B cell (primary cell): ENCODE measurements around the gene FCHO2. TPM values are rescaled to one million over a fixed set of nuclear protein-coding genes. Genes with fewer than 3 reads are reported as not detected.

ENCODE experiments used
- ATAC-seq: fragments of 200-7000 bp; cut with Tn5 transposase; one replicate; pipeline ENCODE4 v1.10.0; 2021; ENCODE audit warnings: low read depth, mild to moderate bottlenecking, moderate number of reproducible peaks, moderate library complexity
- CTCF ChIA-PET: fragments of 350-600 bp; sonication (Branson Sonifier 250); formaldehyde crosslinking; loops from one replicate; lab custom pipeline; 2021; ENCODE audit warnings: antibody characterized with exemption, inconsistent platforms; lab: Charles Lee
- POLR2A ChIA-PET: fragments of 350-600 bp; sonication (Branson Sonifier 250); formaldehyde crosslinking; loops from one replicate; lab custom pipeline; 2021; ENCODE audit warnings: antibody characterized with exemption; lab: Charles Lee
- DNase-seq: peaks from one replicate; pipeline ENCODE4 v3.0.0; 2013
- H2AFZ ChIP-seq: 2 replicates; pipeline ENCODE4 v1.6.1; 2012; ENCODE audit warnings: mild to moderate bottlenecking, low read depth, low read length; ENCODE audit not compliant: insufficient read depth, poor library complexity, severe bottlenecking
- H3K27ac ChIP-seq, 2 donors: 1 replicate in 1 of 2; 2 replicates in 1 of 2; pipeline ENCODE4 v1.5.1; 2012 to 2013; ENCODE audit warnings: low read length in 2 of 2, mild to moderate bottlenecking in 2 of 2, moderate library complexity in 1 of 2
- H3K27me3 ChIP-seq, 4 experiments: fragments of 200-600 bp in 1 of 4; sonication (generic) in 1 of 4; replicated peaks in 1 of 4; 1 replicate in 2 of 4; 2 replicates in 2 of 4; pipeline versions ENCODE4 v1.6.1 to v1.7.0; 2013 to 2016; ENCODE audit warnings: low read length in 3 of 4, mild to moderate bottlenecking in 2 of 4, mixed read lengths in 1 of 4, moderate library complexity in 1 of 4; ENCODE audit not compliant: insufficient read depth in 4 of 4, control insufficient read depth in 3 of 4; ENCODE audit errors: control extremely low read depth in 1 of 4
- H3K36me3 ChIP-seq, 2 experiments: replicated peaks in 1 of 2; 1 replicate in 1 of 2; 2 replicates in 1 of 2; pipeline versions ENCODE4 v1.6.1 to v1.7.1; 2013; ENCODE audit warnings: low read length in 1 of 2; ENCODE audit not compliant: insufficient read depth in 2 of 2, control insufficient read depth in 1 of 2; ENCODE audit errors: control extremely low read depth in 1 of 2, extremely low read depth in 1 of 2
- H3K4me1 ChIP-seq, 2 donors: fragments of 200-600 bp in 1 of 2; sonication (generic) in 1 of 2; 1 replicate in 1 of 2; 2 replicates in 1 of 2; pipeline versions ENCODE4 v1.5.1 to v1.6.1; 2013 to 2017; ENCODE audit warnings: low read length in 2 of 2; ENCODE audit not compliant: control insufficient read depth in 2 of 2, insufficient read depth in 2 of 2
- H3K4me2 ChIP-seq: replicated peaks from 2 replicates; pipeline ENCODE3; 2012; ENCODE audit warnings: mild to moderate bottlenecking, low read depth, low read length; ENCODE audit not compliant: poor library complexity, severe bottlenecking
- H3K4me3 ChIP-seq, 5 experiments: fragments of 200-600 bp in 1 of 5; sonication (generic) in 1 of 5; 1 replicate in 3 of 5; 2 replicates in 2 of 5; pipeline versions ENCODE4 v1.5.1 to v1.7.0; 2011 to 2016; ENCODE audit warnings: low read length in 4 of 5, mild to moderate bottlenecking in 4 of 5, low read depth in 2 of 5, control low read depth in 1 of 5, moderate library complexity in 1 of 5; ENCODE audit not compliant: insufficient read depth in 1 of 5; ENCODE audit errors: control extremely low read depth in 1 of 5, extremely low read depth in 1 of 5
- H3K79me2 ChIP-seq: fragments of 200-600 bp; sonication (generic); one replicate; pipeline ENCODE4 v1.6.0; 2016; ENCODE audit warnings: low read length; ENCODE audit not compliant: control insufficient read depth, insufficient read depth
- H3K9ac ChIP-seq: fragments of 200-600 bp; sonication (generic); 2 replicates; pipeline ENCODE4 v1.6.1; 2017; ENCODE audit warnings: mild to moderate bottlenecking, low read length, moderate library complexity
- H3K9me3 ChIP-seq, 3 donors: one replicate each; pipeline versions ENCODE4 v1.6.1 to v1.7.1; 2013; ENCODE audit warnings: low read length in 2 of 3; ENCODE audit not compliant: control insufficient read depth in 2 of 3, insufficient read depth in 1 of 3; ENCODE audit errors: control extremely low read depth in 1 of 3
- H4K20me1 ChIP-seq: 2 replicates; pipeline ENCODE4 v1.6.0; 2012; ENCODE audit warnings: mild to moderate bottlenecking, low read length; ENCODE audit not compliant: insufficient read depth, control insufficient read depth, poor library complexity, severe bottlenecking
- H3K27ac Mint-ChIP-seq: one replicate; pipeline ENCODE4 v1.8.0; 2021; ENCODE audit warnings: mixed read lengths
- H3K27me3 Mint-ChIP-seq: one replicate; pipeline ENCODE4 v1.8.0; 2021; ENCODE audit warnings: mixed read lengths
- H3K4me1 Mint-ChIP-seq: one replicate; pipeline ENCODE4 v1.8.0; 2021; ENCODE audit warnings: mixed read lengths
- H3K4me3 Mint-ChIP-seq: one replicate; pipeline ENCODE4 v1.8.0; 2021; ENCODE audit warnings: mixed read lengths
- H3K9me3 Mint-ChIP-seq: one replicate; pipeline ENCODE4 v1.8.0; 2022; ENCODE audit warnings: mixed read lengths; ENCODE audit not compliant: insufficient read depth
- EZH2 ChIP-seq: IDR thresholded peaks from 2 replicates; pipeline ENCODE4 v1.6.1; 2012; ENCODE audit warnings: borderline replicate concordance, low read depth, mild to moderate bottlenecking, moderate library complexity, low read length; ENCODE audit not compliant: insufficient read depth, poor library complexity, severe bottlenecking
- WGBS: methylation state at CpG from one replicate; pipeline ENCODE4 v1.1.5; 2013; ENCODE audit warnings: missing lambda C conversion rate; ENCODE audit not compliant: insufficient coverage; 5-methylcytosine and 5-hydroxymethylcytosine counted together
- intact Hi-C: fragments of 100-400 bp; cut with micrococcal nuclease; formaldehyde crosslinking; loops from one replicate; pipeline ENCODE4 v1.10.0; 2022
- polyA plus RNA-seq: library from polyadenylated mRNA; depleted of rRNA; stranded (reverse); fragments of >200 nt; gene quantifications from 2 replicates; pipeline ENCODE4 v1.2.3, GENCODE V29; 2012
- total RNA-seq, 2 donors: library from RNA; stranded (reverse); fragments of 120-200 nt in 1 of 2; gene quantifications; 1 replicate in 1 of 2; 2 replicates in 1 of 2; pipeline versions ENCODE4 v1.2.3 to v1.2.4, GENCODE V29; 2013 to 2022
- TF ChIP-seq, protein P1 (sequence below): fragments of 200-600 bp; IDR thresholded peaks from one replicate; pipeline ENCODE4 v1.8.0; 2022; ENCODE audit warnings: antibody characterized with exemption, mild to moderate bottlenecking

FCHO2 gene
- total and polyA plus RNA-seq, 2 donors (not counting 1 experiment from before 2014, with no cell fraction given), result 1.5 to 11.0 TPM

DNA sequence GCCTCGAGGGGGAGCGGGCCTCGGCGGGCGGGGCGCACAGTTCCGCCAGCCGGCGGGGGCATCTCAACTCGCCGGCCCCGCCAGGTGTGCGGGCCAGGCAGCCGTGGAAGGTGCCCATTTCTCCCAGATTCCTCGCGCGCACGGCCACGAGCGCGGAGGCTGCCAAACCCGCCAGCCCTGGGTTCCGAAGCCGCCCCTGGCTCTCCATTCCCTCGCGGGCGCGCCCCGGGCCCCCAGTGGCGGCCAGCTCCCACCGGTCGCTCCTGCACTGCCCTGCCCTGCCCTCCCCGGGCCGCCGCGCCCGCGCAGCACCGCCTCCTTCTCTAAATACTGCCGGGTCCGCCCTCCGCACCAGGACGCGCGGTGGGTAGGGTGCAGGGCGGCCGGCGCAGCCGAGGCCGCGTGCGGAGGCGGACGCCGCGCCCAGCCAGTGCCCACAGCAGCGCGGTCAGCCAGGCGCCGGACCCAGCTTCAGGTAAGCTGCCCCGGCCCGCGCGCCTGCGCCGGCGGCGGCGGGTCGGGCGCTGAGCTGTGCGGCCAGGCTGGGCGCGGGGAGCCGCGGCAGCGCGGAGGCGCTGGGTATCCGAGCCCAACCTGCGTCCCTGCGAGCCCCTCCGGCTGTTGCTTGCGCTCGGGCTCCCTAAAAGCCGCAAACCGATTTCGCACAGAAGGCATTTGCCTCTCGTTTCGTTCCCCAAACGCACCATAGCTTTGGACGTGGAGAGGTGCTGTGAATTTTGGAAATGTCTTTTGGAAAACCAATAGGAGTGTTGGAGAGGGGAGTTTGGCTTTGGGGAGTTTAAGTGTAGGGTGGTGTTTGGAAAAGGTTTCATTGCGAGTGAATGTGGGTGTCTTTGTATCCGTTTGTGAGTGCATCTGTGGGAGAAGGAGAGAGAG is 164.6 kb downstream of the FCHO2 start, which contains the start of gene TMEM171:
TSS of gene TMEM171 (plus strand) at position 354 of the 897 bp plus-strand sequence. CDS start 2,799 bp downstream, outside the sequence.
- peaks cover 0 to 6% (median 0%) of the 10 kb centered on the region in 3 donors for H3K9me3 ChIP-seq
- ATAC-seq (no peak), DNase-seq (no peak)
- 4% methylated on average over 94 of the region's 94 CpGs for WGBS
- Mint-ChIP-seq H3K27ac (no peak within 1 kb of the TSS), H3K9me3 (no peaks in the 10 kb centered on the region), H3K4me3 (peak within 1 kb of the TSS; percentile 44), H3K27me3 (peaks cover 58% of the 10 kb centered on the region), H3K4me1 (peaks cover 13% of the 10 kb centered on the region)
- no peaks in the 10 kb centered on the region for H4K20me1 ChIP-seq
- ChIA-PET POLR2A (no interaction called here), CTCF (no interaction called here)
- H2AFZ ChIP-seq, result no peak within 1 kb of the TSS
- TF ChIP-seq, protein P1, sequence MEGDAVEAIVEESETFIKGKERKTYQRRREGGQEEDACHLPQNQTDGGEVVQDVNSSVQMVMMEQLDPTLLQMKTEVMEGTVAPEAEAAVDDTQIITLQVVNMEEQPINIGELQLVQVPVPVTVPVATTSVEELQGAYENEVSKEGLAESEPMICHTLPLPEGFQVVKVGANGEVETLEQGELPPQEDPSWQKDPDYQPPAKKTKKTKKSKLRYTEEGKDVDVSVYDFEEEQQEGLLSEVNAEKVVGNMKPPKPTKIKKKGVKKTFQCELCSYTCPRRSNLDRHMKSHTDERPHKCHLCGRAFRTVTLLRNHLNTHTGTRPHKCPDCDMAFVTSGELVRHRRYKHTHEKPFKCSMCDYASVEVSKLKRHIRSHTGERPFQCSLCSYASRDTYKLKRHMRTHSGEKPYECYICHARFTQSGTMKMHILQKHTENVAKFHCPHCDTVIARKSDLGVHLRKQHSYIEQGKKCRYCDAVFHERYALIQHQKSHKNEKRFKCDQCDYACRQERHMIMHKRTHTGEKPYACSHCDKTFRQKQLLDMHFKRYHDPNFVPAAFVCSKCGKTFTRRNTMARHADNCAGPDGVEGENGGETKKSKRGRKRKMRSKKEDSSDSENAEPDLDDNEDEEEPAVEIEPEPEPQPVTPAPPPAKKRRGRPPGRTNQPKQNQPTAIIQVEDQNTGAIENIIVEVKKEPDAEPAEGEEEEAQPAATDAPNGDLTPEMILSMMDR, result no peak
- TF ChIP-seq EZH2, result no peak
- no peaks in the 10 kb centered on the region for H3K36me3 ChIP-seq
- H3K79me2 ChIP-seq, result no peaks in the 10 kb centered on the region
- no peaks in the 10 kb centered on the region for H3K4me1 ChIP-seq
- peak within 1 kb of the TSS; percentile 3 for H3K4me2 ChIP-seq
- no peak within 1 kb of the TSS for H3K27ac ChIP-seq
- intact Hi-C loops, result no loop called here
- no peak within 1 kb of the TSS for H3K9ac ChIP-seq
- no peak within 1 kb of the TSS for H3K4me3 ChIP-seq
- peaks cover 0 to 49% (median 20%) of the 10 kb centered on the region in 4 experiments for H3K27me3 ChIP-seq

DNA sequence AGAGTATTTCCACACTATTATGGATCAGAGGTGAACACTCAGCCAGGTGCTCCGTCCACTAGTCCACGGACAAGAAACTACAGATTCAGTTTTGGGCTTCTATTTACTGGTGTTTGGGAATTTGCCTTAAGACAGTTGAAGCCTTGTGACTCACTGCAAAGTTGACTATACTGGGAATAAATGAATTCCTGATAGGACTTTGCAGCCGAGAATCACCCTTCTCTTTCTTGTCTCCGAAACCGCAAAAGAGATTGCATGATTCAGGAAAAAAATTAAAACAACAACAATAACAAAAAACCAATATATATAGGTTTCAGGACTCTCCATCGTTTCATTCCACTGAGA is 165.2 kb downstream of the FCHO2 start:
- no peak for TF ChIP-seq EZH2
- TF ChIP-seq, protein P1, result no peak
- Histone ChIP-seq H3K79me2 (no peaks in the 10 kb centered on the region), H2AFZ (no peak overlapping the region), H3K4me3 (no peak overlapping the region), H3K9ac (no peak overlapping the region), H3K4me1 (no peaks in the 10 kb centered on the region), H3K27ac (no peak overlapping the region), H3K9me3 (peaks cover 0 to 6% (median 0%) of the 10 kb centered on the region in 3 donors), H4K20me1 (no peaks in the 10 kb centered on the region), H3K4me2 (no peak overlapping the region), H3K36me3 (no peaks in the 10 kb centered on the region), H3K27me3 (peaks cover 0 to 49% (median 23%) of the 10 kb centered on the region in 4 experiments)
- H3K4me1 Mint-ChIP-seq, result peaks cover 13% of the 10 kb centered on the region
- ChIA-PET POLR2A (no interaction called here), CTCF (no interaction called here)
- no peak for ATAC-seq
- WGBS, result 52% methylated on average over 2 of the region's 6 CpGs
- H3K9me3 Mint-ChIP-seq, result no peaks in the 10 kb centered on the region
- DNase-seq, result no peak
- peaks cover 63% of the 10 kb centered on the region for H3K27me3 Mint-ChIP-seq
- H3K4me3 Mint-ChIP-seq, result peak overlapping the region; percentile 20
- no peak overlapping the region for H3K27ac Mint-ChIP-seq
- intact Hi-C loops, result no loop called here
